Ovary (tissue), 3 donors: ENCODE results near the gene EIF4E3.

Experiments
- CTCF ChIP-seq, 3 donors: fragments of 450-650 bp in 2 of 3; fragments of 200-600 bp in 1 of 3; IDR thresholded peaks; one replicate each; pipeline versions ENCODE4 v1.5.1 to v1.8.0; 2016 to 2022; ENCODE audit warnings: antibody characterized with exemption in 3 of 3, mild to moderate bottlenecking in 1 of 3
- EP300 ChIP-seq: sonication (generic); formaldehyde crosslinking; IDR thresholded peaks from one replicate; pipeline ENCODE4 v1.6.1; 2017; ENCODE audit warnings: antibody characterized with exemption
- POLR2A ChIP-seq: fragments of 450-650 bp; IDR thresholded peaks from one replicate; pipeline ENCODE4 v1.6.1; 2017; ENCODE audit warnings: antibody characterized with exemption, mild to moderate bottlenecking, moderate library complexity
- donor health status: DM: no; HTN: no; CAD: no.

- TF ChIP-seq CTCF (IDR thresholded peaks at IDR 0.05) (no peak), POLR2A (no peak), EP300 (no peak)
These were observed 53.9 kb downstream of the EIF4E3 start for GRCh38 chr3:71671216-71671845.
